GM18499 (cell line): ENCODE data around the gene ONECUT3.
"Not testable (repeated sequence)": the region's sequence is repeated elsewhere in the genome, so short reads cannot be mapped to it uniquely, and the experiment has no call there.

ENCODE experiments used
- ATAC-seq: cut with Tn5 transposase; IDR thresholded peaks from one replicate; pipeline ENCODE4 v1.9.1; 2021; ENCODE audit warnings: moderate number of reproducible peaks; ENCODE audit not compliant: insufficient read depth, unreplicated experiment

The ONECUT3 gene

DNA sequence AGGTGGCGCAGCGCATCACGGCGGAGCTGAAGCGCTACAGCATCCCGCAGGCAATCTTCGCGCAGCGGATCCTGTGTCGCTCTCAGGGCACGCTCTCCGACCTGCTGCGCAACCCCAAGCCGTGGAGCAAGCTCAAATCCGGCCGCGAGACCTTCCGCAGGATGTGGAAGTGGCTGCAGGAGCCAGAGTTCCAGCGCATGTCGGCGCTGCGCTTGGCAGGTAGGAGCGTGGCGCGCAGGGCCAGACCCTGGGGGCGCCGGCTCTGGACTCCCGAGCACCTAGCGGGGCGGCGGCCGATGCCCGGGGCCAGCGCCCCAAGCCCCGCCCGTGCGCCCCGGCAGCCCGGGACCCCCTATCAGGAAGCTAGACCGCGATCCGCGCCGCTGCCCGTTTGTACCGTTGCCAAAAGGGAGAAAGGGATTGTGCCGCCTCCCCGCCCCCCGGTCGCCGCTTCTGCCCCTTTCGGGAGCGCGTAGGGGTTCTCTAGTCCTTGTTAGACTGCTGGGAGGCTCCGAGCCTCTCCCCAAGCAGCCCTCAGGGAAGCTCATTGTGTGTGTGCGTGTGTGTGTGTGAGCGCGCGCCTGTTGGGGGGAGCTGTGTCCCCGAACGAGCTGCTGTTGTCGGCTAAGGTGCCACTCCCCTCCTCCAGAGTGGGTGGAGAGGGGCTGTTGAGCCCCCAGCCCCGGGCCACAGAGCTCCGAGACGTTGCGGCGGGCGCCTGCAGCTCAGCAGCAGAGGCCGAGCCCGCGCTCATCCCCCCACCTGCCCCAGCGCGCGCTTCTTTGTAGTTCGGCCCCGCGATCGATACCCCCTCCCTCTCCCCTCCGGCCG lies 1.5 kb downstream of the ONECUT3 start:
- ATAC-seq, result no peak

DNA sequence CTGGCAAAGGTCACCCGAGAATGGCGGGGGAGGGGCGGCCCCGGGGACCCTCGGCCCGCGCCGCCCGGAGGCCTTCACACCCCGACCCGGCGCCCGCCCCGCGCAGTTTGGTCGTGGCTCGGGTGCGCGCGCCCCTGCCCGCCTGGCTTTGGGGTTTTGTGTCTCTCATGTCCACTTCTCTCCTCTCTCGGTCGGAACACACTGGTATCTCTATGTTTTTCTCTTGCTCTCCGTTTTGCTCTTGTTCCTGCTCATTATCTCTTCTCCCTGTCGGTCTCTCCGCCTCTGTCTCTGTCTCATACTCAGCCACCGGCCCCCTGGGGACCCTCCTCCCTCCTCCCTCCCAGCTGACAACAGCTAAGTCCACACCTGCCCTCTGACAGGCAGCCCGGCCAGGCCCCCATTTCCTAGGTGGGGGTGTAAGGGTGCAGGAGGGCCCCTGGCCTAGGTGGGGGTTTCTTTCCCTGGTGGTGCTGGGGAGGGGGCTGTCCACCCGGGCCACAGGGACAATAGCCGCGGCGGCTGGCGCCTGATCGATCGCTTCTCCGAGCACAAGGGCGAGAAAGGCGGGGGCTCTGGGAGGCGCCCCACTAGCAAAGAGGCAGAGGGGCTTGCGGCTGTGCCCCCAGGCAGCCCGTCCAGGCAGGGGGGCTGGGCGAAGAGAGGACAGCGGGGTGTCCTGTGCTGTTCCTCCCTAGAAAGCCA lies 2.3 kb downstream of the ONECUT3 start:
- ATAC-seq, result no peak

DNA sequence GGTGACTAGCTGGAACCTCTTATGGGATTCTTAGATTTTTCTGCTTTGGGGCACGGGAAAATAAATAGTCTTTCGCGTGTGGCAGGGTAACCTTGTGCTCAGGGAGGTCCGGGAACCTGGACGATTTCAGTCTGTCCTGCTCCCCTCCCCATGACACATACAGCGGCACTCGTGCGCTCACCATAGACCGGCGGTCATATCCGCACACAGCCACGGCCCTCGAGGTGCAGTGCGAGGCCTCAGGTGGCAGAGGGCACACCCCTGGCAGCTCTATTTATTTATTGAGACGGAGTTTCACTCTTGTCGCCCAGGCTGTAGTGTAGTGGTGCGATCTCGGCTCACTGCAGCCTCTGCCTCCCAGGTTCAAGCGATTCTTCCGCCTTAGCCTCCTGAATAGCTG lies 3.0 kb downstream of the ONECUT3 start:
- no peak for ATAC-seq

DNA sequence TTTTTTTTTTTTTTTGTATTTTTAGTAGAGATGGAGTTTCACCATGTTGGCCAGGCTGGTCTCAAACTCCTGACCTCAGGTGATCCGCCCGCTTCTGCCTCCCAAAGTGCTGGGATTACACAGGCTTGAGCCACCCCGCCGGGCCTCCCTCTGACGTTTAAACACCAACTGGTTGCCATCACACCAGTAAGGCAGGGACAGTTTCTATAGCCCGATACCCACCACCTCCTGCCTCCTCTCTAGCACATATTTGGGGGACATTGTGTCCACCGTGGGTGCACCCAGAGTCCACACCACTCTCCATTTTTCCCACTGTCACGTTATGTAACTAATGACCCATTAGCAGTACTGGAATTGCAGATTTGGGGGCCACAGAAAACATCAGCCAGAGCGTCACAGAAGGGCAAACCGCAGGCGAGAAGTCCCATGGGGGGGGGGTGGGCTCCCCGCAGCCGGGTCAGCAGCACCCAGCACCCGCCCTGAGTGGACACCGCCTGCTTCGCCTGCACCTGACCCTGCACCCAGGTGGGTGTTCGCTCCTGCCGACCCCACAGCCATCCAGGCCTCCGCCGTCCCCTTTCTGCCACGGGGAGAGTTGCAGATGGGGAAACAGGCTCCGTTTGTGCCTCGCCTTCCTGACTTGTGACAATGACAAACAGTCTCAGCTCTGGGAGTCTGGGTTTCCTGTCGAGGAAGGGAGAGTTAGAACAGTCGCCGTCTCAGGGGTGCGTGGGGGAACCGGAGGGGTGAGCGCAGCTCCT lies 3.6 kb downstream of the ONECUT3 start:
- ATAC-seq, result no peak

DNA sequence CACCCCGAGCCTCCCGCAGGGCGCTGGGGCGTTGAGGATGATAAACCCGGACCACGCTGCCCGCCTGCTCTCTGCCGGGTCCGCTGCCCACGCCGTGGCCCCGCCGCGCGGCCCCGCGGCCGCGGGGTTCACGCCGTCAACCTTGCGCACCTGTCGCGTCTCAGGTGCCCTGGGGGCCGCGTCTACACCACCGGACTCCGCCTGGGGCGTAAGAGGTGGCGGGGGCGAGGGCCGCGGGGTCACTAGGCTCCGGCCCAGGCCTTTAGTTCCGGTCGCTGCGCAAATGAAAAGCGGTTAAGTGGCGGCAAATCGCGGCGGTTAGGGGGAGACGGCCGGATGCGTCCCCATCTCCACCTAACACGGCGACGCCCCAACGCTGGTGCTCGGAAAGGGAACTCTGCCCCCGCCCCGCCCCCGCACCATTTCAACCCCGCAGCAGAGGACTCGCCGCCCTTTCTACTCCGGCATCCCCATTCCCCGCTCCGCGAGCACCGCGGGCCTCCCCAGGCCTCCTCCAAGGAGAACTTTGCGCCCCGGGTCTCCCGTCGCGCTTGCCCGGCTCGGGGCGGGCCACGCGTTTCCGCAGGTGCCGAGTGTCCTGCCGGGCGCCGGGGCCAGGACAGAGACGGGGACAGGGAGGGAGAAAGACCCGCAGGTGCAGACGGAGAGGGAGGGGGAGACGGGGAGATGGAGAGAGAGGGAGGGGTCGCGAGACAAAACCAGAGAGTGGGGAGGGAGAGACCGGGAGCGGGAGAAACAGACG lies 4.3 kb downstream of the ONECUT3 start:
- ATAC-seq, result no peak

DNA sequence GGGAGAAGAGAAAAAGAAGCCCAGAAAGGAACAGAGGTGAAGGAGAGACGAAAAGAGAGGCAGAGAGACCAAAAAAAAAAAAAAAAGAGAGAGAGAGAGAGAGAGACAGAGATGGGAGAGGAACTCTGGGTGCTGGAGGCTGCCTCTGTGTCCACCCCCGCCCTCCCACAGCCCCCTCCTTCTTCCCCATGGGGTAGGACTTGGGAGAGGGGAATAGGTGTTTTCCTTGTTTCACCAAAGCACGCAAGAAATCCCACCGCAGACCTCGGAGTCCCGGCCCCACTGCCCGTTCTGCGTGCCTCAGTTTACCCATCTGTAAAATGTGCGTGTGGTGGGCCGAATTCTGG lies 4.9 kb downstream of the ONECUT3 start:
- ATAC-seq, result no peak

DNA sequence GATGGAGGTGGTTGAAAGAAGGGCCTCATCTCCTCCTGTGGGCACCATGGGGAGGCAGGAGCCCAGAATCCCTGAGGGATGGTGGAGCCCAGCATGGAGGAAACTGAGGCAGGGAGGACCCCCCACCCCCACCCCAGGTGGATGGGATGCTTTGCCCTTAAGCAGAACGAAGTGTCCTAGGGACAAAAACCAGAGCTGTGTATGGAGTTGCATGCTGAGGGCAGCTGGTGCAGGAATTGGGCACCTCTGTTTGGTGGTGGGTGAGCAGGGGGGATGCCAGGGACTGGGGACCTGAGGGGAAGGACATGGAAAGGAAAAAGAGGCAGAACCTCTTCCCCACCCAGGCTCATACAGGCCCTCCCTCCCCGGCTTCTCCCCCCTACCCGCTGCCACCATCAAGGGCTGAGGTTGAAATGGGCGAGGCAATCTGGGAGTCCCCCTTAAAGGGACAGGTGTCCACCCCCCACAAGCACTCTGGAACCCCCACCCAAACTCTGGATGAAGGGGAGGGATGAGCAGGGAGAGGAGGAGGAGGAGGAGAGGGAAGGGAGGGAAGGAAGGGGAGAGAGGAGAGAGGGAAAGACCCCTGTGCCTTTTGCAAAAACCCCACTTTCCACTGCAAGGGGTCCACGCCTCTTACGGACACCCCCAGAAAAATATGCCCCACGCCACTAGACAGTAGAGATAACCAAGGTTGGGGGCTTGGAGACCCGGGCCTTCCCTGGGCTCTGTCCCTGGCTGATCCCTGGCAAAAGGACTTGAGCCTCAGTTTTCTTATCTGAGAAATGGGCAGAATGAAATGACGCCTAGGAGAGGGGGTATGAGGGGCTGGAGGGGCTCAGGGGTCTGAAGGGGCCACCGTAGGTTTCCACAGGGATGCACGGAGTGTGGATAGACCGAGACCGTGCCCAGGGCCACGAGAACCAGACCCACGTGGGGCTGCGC lies 5.9 kb downstream of the ONECUT3 start:
- no peak for ATAC-seq

DNA sequence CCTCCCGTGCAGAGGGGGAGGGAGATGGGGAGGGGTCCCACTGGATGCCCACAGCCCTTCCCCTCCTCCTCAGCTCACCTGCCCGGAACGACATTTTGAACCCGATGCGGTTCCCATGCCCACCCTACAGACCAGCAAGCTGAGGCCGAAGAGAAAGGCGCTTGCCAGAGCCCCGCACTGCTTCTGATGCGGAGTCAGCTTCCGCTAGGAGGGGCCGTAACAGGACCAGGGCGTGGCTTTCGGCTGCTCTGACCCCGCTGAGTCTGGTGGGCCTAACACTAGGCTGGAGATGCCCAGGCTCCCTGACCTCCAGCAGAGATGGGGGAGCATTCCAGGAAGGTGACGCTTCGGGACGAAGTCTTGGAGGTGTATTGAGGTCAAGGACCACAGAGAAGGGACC lies 6.7 kb downstream of the ONECUT3 start:
- no peak for ATAC-seq

DNA sequence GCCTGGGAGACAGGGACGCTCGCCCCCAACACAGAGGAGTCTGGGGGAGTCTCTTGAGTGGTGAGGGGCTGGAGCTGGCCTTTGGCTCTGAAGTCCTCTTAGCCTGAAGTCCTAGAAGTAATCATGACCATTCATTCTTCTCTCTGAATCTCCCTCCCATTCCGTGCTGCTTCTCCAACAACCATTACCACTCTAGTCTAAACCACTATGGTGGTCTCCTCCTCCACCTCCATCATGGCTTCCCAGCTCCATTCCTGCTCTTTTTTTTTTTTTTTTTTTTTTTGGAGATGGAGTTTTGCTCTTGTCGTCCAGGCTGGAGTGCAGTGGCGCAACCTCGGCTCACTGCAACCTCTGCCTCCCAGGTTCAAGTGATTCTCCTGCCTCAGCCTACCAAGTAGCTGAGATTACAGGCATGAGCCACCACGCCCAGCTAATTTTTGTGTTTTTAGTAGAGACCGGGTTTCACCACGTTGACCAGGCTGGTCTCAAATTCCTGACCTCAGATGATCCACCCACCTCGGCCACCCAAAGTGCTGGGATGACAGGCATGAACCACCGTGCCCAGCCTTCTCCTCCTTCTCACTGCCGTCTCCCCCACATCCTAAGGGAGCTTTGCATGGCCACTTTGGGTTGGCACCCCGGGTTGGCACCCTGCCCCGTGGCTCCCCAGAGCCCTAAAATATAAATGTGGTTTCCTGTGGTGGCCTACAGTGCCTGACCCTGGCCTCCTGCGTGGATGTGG lies 7.7 kb downstream of the ONECUT3 start:
- ATAC-seq, result not testable (repeated sequence)

DNA sequence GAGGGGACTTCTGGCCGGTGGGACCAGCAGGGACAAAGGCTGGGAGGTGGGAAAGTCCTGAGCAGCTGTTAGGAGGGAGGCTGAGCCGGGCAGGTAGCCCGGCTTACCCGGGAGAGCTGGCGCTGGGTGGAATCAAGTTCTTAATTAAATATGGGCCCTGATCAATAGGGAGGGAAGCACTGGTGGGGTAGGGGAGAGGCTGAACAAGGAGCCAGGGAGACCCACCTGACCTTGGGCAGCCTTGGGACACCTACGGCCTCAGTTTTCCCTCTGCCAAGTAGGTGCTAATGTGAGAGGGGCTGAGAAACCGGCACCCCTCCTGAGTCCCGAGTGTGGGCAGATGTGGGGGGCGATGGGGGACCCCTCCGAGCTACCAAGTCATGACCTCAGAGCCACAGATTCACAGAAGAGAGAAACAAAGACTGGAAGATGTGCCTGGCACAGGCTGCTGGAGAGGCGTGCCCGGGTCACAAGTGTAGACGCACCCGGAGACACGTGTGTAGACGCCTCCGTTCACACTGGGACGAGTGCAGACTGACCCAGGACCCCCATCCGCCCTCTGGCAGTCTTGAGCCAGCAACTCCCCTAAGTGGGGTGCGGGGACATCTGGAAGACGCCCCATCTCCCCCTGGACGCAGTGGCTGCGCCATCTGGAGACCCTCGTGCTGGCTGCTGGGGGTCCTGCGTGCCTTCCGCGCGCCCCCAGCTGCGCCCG lies 8.4 kb downstream of the ONECUT3 start:
- no peak for ATAC-seq

DNA sequence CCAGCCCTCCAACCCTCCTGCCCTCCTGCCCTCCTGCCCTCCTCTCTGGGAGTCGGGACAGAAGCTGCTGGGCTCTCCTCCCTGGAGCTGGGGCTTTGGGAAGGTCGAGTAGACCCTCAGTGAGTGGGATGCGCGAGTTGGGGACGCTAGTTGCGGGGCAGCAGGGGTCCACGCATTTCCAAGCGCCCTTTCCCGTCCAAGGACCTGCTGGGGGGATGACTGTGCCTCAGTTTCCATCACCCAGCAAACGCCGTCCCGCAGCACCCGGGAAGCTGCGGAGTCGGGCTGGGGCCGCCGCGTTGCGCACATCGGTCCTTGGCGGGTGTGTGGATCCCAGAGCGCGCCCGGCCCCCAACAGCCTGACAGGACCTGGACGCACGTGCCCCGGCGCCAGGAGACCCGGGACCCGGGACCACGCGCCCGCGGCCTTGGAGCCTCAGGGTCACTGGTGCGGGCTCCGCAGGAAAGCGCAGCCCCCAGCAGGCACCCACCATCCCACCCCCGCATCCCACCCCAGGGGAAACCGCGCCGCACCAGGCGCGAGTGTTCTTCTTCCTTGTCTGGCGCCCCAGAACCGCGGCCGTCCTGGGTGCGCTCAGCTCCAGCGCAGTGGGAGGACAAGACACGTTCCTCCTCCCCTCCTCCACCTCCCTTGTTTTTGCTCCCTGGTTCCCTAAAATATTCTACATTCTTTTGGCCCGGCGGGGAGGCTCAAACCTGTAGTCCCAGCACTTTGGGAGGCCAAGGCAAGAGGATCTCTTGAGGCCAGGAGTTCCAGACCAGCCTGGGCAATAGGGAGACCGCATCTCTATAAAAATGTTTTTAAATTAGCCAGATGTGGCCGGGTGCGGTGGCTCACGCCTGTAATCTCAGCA lies 9.2 kb downstream of the ONECUT3 start:
- ATAC-seq, result no peak

DNA sequence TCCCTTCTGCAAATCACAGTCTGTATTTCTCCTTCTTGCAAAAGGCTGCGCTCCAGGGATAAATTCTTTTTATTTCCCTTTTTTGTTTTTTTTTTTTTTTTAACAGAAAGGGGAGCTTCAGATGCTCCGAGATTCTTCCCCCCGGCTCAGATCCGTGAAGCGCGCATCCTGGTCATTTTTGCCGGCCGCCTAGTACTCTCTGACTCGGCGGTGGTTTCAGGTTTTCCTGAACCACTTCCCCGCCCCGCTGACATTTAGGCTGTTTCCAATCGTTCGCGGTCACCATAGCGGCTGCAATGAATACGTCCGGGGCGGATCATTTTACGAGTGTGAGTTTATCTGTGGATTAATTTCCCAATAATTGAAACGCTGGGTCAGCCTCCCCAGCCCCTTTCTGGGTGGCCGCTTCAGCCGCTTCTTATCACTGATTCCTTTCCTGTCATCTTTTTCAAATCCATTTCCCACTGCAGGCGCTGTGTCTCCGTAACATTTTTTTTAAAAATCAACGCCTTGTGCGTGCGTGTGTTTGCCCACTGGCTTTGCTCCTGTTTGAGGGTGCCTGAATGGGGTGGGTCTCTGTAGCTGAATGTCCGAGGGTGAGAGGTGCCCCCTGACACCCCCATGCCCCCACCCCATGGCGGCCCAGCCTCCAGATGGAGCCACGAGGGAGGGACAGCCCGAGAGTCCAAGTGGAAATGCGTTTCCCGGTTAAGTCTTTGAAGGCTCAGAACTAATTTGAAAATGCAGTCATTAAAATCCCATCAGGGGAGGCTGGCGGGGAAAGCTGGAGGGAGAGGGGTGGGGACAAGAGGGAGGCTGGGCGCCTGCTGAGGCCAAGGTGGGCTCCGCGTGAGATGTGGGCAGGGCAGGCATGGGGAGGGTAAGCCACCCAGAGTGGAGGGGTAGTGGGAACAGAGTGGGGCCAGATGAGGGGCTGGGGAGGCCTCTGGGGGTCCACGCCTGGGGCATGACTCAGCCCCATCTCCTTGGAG lies 10.6 kb downstream of the ONECUT3 start:
- ATAC-seq, result no peak

DNA sequence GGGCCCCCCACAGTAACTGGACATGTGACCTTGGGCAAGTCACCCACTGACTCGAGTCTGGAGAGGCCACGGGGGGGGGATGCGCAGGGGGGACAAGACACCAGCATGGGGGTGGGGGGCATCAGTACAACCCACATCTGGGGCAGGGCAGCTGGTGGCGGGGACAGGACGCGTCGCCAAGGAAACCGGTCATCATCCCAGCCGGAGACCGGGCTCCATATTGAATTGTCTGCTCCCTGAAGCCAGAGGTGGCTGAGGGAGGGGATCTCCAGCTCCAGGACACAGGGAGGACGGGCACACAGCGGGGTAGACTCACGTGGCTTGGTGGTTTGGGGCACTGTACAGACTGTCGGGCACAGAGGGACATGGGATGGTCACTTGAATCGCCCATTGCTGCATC lies 11.4 kb downstream of the ONECUT3 start:
- no peak for ATAC-seq

DNA sequence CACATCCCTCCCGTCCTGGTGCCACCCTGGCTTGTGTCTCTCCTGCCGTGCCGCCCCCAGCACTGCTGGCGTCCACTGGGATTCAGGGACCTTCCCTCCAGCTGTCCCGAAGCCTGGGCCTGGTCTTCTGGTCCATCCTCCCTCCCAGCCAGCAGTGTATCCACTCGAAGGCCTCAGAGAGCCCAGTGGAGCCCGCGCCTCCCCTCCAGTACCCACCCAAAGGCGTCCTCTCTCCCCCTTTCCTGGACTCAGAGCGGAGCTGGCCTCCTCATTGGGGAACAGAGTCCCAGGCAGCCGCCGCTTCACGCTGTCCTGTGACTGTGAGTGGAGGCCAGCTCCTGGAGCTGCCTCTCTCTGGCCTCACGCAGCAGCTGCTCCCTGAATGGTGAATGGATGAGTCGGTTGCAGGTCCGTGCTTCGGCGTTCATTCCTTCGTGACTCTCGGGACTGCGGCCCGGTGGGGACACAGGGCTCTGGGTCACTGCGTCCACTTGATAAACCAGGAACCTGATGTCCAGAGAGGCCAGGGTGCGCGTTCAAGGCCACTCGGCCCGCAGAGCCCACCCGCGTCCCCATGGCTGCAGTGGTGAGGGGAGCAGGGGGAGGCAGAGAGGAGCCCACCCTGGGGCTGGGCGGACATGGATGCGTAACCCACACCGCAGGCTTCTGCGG lies 12.1 kb downstream of the ONECUT3 start:
- no peak for ATAC-seq
